ENCODE results near the gene LRRC8C.
A peak's percentile ranks its signal among the peaks of the same experiment; 100 is the strongest.

LRRC8C gene

DNA sequence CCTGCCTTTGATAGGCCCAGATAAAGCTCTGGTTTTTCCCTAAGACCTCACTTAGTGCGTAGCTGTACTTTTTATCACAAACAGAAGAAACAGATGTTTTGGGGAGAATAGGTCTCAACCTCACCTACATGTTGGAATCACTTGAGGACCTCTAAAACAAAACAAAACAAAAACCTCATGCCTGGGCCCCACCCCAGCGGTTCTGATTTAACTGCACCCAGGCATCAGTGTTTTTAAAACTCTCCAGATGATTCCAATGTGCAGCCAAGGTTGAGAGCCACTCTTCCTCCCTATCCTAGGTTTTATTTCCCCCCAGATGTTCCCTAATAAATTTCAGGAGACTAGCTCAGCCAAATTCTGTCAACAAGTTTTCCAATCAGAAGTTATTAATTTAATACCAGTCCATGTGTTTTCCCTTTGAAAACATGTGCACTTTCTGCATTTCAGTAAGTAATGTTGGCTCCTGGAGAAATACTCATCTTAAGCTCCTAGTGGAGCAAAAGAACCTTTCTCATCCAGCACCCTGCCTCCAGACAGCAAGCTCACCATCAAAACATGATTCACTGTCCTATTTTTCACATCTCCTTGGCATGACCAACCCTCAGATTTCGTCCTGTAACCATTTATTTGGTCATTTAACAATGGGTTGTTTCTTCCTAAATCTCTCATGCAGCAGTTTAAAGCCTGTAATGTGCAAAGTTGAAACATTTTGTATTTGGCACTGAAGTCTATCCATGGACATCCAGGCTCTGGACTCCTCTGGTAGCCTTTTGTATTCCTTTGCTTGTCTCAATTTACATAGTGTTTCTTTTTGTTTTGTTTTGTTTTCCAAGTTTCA is 27.5 kb downstream of the LRRC8C start:
- WGBS, result 97% methylated on average over 2 of the region's 3 CpGs
- Histone ChIP-seq H3K23ac (ENCODE audit: low read length in 2 of 2) (no peak overlapping the region), H4K8ac (ENCODE audit: low read length) (no peak overlapping the region), H3K27me3 (ENCODE audit: control insufficient read depth in 1 of 2, insufficient read depth in 1 of 2, low read length in 2 of 2) (no peaks in the 10 kb centered on the region), H2AK5ac (ENCODE audit: low read length, severe bottlenecking) (no peak overlapping the region), H3K9ac (ENCODE audit: low read length) (no peak overlapping the region), H2BK15ac (ENCODE audit: low read depth, poor library complexity, severe bottlenecking) (no peak overlapping the region), H3K4me3 (ENCODE audit: insufficient read depth in 1 of 2, low read depth in 1 of 2, low read length in 2 of 2) (peak overlapping the region in 1 of 2 experiments; percentile 30), H2BK120ac (ENCODE audit: low read depth, low read length) (no peak overlapping the region), H3K27ac (ENCODE audit: low read length, poor library complexity, severe bottlenecking) (no peak overlapping the region), H3K4ac (ENCODE audit: low read depth in 1 of 2, low read length in 2 of 2) (no peak overlapping the region), H3K14ac (ENCODE audit: low read length in 2 of 2) (no peak overlapping the region), H3K18ac (ENCODE audit: low read depth in 1 of 2, low read length in 2 of 2) (no peak overlapping the region), H2AFZ (ENCODE audit: low read depth, low read length) (no peak overlapping the region), H2BK12ac (ENCODE audit: low read length in 2 of 2) (no peak overlapping the region), H3K79me1 (replicated peaks; ENCODE audit: low read length, poor library complexity, severe bottlenecking) (peaks cover 3% of the 10 kb centered on the region), H3K9me3 (ENCODE audit: control insufficient read depth, low read length) (no peaks in the 10 kb centered on the region), H4K91ac (ENCODE audit: low read length) (no peak overlapping the region), H3K4me1 (ENCODE audit: control insufficient read depth, insufficient read depth, low read depth, low read length) (no peaks in the 10 kb centered on the region), H2BK5ac (ENCODE audit: low read depth, low read length, poor library complexity, severe bottlenecking) (no peak overlapping the region), H3K4me2 (ENCODE audit: low read length, poor library complexity, severe bottlenecking) (no peak overlapping the region), H3K36me3 (ENCODE audit: control insufficient read depth in 1 of 2, insufficient read depth in 2 of 2, low read depth in 1 of 2, low read length in 2 of 2) (no peaks in the 10 kb centered on the region)
- no peak for DNase-seq

DNA sequence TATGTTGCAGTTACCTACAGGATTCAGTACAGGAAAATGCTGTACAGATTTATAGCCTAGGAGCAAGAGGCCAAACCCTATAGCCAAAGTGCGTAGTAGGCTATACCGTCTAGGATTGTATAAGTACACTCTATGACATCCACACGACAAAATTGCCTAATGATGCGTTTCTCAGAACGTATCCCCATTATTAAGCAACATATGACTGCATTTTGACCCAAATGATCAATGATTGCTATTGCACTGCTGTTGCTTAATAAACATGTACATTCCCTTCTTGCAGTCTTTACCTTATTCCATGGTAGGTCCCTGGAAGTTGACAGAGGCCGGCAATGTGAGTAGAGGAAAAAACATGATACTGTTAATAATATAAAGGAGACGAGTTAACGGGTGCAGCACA is 33.0 kb downstream of the LRRC8C start:
- H3K4me1 ChIP-seq (ENCODE audit: control insufficient read depth, insufficient read depth, low read depth, low read length), result no peaks in the 10 kb centered on the region
- WGBS, result over 99% methylated on average over 7 of the region's 8 CpGs
- no peak overlapping the region for H3K4me2 ChIP-seq (ENCODE audit: low read length, poor library complexity, severe bottlenecking)
- no peak overlapping the region for H3K9ac ChIP-seq (ENCODE audit: low read length)
- H3K14ac ChIP-seq (ENCODE audit: low read length in 2 of 2), result no peak overlapping the region
- H3K27ac ChIP-seq (ENCODE audit: low read length, poor library complexity, severe bottlenecking), result no peak overlapping the region
- H4K8ac ChIP-seq (ENCODE audit: low read length), result no peak overlapping the region
- no peaks in the 10 kb centered on the region for H3K9me3 ChIP-seq (ENCODE audit: control insufficient read depth, low read length)
- no peak overlapping the region for H2AFZ ChIP-seq (ENCODE audit: low read depth, low read length)
- H3K36me3 ChIP-seq (ENCODE audit: control insufficient read depth in 1 of 2, insufficient read depth in 2 of 2, low read depth in 1 of 2, low read length in 2 of 2), result no peaks in the 10 kb centered on the region
- no peak overlapping the region for H2BK12ac ChIP-seq (ENCODE audit: low read length in 2 of 2)
- no peak overlapping the region for H3K4ac ChIP-seq (ENCODE audit: low read depth in 1 of 2, low read length in 2 of 2)
- H3K23ac ChIP-seq (ENCODE audit: low read length in 2 of 2), result no peak overlapping the region
- H2BK120ac ChIP-seq (ENCODE audit: low read depth, low read length), result no peak overlapping the region
- H2AK5ac ChIP-seq (ENCODE audit: low read length, severe bottlenecking), result no peak overlapping the region
- no peak for DNase-seq
- peaks cover 3% of the 10 kb centered on the region for H3K79me1 ChIP-seq (replicated peaks; ENCODE audit: low read length, poor library complexity, severe bottlenecking)
- no peak overlapping the region for H2BK15ac ChIP-seq (ENCODE audit: low read depth, poor library complexity, severe bottlenecking)
- H2BK5ac ChIP-seq (ENCODE audit: low read depth, low read length, poor library complexity, severe bottlenecking), result no peak overlapping the region
- no peak overlapping the region for H3K4me3 ChIP-seq (ENCODE audit: insufficient read depth in 1 of 2, low read depth in 1 of 2, low read length in 2 of 2)
- no peaks in the 10 kb centered on the region for H3K27me3 ChIP-seq (ENCODE audit: control insufficient read depth in 1 of 2, insufficient read depth in 1 of 2, low read length in 2 of 2)
- H4K91ac ChIP-seq (ENCODE audit: low read length), result no peak overlapping the region
- H3K18ac ChIP-seq (ENCODE audit: low read depth in 1 of 2, low read length in 2 of 2), result no peak overlapping the region

DNA sequence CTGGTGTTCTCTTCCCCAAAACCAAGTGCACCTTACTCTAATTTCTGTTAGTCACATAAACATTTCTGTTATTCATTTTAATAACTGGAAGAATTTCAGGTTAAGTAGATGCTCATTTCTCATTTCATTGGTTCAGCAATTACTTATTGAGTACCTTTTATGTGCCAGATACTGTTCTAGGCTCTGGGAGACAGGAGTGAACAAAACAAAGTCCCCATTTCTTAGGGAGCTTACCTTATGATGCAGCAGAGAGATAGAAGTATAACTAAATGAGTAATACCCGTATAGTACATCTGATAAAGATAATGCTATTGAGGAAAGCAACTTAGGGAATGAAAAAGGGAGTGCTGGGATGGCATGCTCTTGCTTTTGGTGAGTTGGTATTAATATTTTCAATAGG is 33.7 kb downstream of the LRRC8C start:
- no peak overlapping the region for H4K8ac ChIP-seq (ENCODE audit: low read length)
- no peaks in the 10 kb centered on the region for H3K4me1 ChIP-seq (ENCODE audit: control insufficient read depth, insufficient read depth, low read depth, low read length)
- no peaks in the 10 kb centered on the region for H3K27me3 ChIP-seq (ENCODE audit: control insufficient read depth in 1 of 2, insufficient read depth in 1 of 2, low read length in 2 of 2)
- no peak overlapping the region for H2BK15ac ChIP-seq (ENCODE audit: low read depth, poor library complexity, severe bottlenecking)
- peaks cover 5% of the 10 kb centered on the region for H3K79me1 ChIP-seq (replicated peaks; ENCODE audit: low read length, poor library complexity, severe bottlenecking)
- WGBS, result 96% methylated on average over 1 of the region's 1 CpG
- no peak overlapping the region for H2BK12ac ChIP-seq (ENCODE audit: low read length in 2 of 2)
- no peak overlapping the region for H2AK5ac ChIP-seq (ENCODE audit: low read length, severe bottlenecking)
- no peak overlapping the region for H3K4ac ChIP-seq (ENCODE audit: low read depth in 1 of 2, low read length in 2 of 2)
- no peaks in the 10 kb centered on the region for H3K9me3 ChIP-seq (ENCODE audit: control insufficient read depth, low read length)
- no peak overlapping the region for H3K4me3 ChIP-seq (ENCODE audit: insufficient read depth in 1 of 2, low read depth in 1 of 2, low read length in 2 of 2)
- DNase-seq, result no peak
- no peak overlapping the region for H3K4me2 ChIP-seq (ENCODE audit: low read length, poor library complexity, severe bottlenecking)
- no peak overlapping the region for H3K27ac ChIP-seq (ENCODE audit: low read length, poor library complexity, severe bottlenecking)
- no peak overlapping the region for H4K91ac ChIP-seq (ENCODE audit: low read length)
- H2AFZ ChIP-seq (ENCODE audit: low read depth, low read length), result no peak overlapping the region
- H2BK120ac ChIP-seq (ENCODE audit: low read depth, low read length), result no peak overlapping the region
- H3K36me3 ChIP-seq (ENCODE audit: control insufficient read depth in 1 of 2, insufficient read depth in 2 of 2, low read depth in 1 of 2, low read length in 2 of 2), result no peaks in the 10 kb centered on the region
- H3K23ac ChIP-seq (ENCODE audit: low read length in 2 of 2), result no peak overlapping the region
- no peak overlapping the region for H3K9ac ChIP-seq (ENCODE audit: low read length)
- no peak overlapping the region for H2BK5ac ChIP-seq (ENCODE audit: low read depth, low read length, poor library complexity, severe bottlenecking)
- no peak overlapping the region for H3K18ac ChIP-seq (ENCODE audit: low read depth in 1 of 2, low read length in 2 of 2)
- no peak overlapping the region for H3K14ac ChIP-seq (ENCODE audit: low read length in 2 of 2)

DNA sequence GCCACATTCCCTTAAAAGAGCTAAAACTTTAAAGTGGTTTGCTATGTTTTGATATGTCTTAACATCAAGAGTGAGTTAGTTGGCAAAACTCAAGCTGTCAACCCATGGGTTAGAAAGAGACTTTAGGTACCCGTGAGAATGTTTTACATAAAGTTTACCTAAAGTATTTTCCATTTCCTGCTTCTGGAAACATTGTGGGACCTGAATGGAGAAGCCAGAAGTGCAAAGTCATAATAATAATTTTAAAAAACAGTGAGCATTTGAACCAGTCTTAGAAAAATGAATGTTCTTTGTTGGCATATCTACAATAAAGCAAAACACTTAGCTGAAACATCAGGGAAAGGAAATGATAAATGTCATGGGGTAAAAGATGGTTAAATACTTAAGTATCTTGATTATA is 34.8 kb downstream of the LRRC8C start:
- Histone ChIP-seq H3K27me3 (ENCODE audit: control insufficient read depth in 1 of 2, insufficient read depth in 1 of 2, low read length in 2 of 2) (no peaks in the 10 kb centered on the region), H3K9me3 (ENCODE audit: control insufficient read depth, low read length) (no peaks in the 10 kb centered on the region), H3K4me2 (ENCODE audit: low read length, poor library complexity, severe bottlenecking) (no peak overlapping the region), H2AFZ (ENCODE audit: low read depth, low read length) (no peak overlapping the region), H3K14ac (ENCODE audit: low read length in 2 of 2) (no peak overlapping the region), H4K91ac (ENCODE audit: low read length) (no peak overlapping the region), H3K27ac (ENCODE audit: low read length, poor library complexity, severe bottlenecking) (no peak overlapping the region), H3K4me3 (ENCODE audit: insufficient read depth in 1 of 2, low read depth in 1 of 2, low read length in 2 of 2) (no peak overlapping the region), H3K9ac (ENCODE audit: low read length) (no peak overlapping the region), H3K18ac (ENCODE audit: low read depth in 1 of 2, low read length in 2 of 2) (no peak overlapping the region), H2BK15ac (ENCODE audit: low read depth, poor library complexity, severe bottlenecking) (no peak overlapping the region), H3K4ac (ENCODE audit: low read depth in 1 of 2, low read length in 2 of 2) (no peak overlapping the region), H3K4me1 (ENCODE audit: control insufficient read depth, insufficient read depth, low read depth, low read length) (no peaks in the 10 kb centered on the region), H3K36me3 (ENCODE audit: control insufficient read depth in 1 of 2, insufficient read depth in 2 of 2, low read depth in 1 of 2, low read length in 2 of 2) (no peaks in the 10 kb centered on the region), H2AK5ac (ENCODE audit: low read length, severe bottlenecking) (no peak overlapping the region), H3K79me1 (replicated peaks; ENCODE audit: low read length, poor library complexity, severe bottlenecking) (peaks cover 4% of the 10 kb centered on the region), H4K8ac (ENCODE audit: low read length) (no peak overlapping the region), H2BK12ac (ENCODE audit: low read length in 2 of 2) (no peak overlapping the region), H3K23ac (ENCODE audit: low read length in 2 of 2) (no peak overlapping the region), H2BK120ac (ENCODE audit: low read depth, low read length) (no peak overlapping the region), H2BK5ac (ENCODE audit: low read depth, low read length, poor library complexity, severe bottlenecking) (no peak overlapping the region)
- no CpG with 5 or more reads among the region's 1 CpG for WGBS
- DNase-seq, result no peak
